ENCODE results near the gene ITPR1.

DNA sequence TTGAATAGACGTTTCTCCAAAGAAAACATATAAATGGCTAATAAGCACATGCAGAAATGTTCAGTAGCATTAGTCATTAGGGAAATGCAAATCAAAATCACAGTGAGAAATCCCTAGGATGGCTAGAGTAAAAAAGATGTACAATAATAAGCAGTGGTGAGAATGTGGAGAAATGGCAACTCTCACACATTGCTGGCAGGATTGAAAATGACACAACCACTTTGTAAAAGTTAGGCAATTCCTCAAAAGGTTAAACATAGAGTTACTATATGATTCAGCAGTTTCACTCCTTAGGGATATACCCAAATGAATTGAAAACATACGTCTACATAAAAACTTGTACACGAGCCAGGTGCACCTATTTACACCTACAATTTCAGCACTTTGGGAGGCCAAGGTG lies 108.7 kb downstream of the ITPR1 start:
- TF ChIP-seq RARB (CRISPR knock-in tag; IDR thresholded peaks at IDR 0.05) (no peak), SNAI2 (CRISPR knock-in tag; IDR thresholded peaks at IDR 0.05) (no peak), ZFP30 (CRISPR knock-in tag; IDR thresholded peaks at IDR 0.05) (no peak), ISL1 (CRISPR knock-in tag; IDR thresholded peaks at IDR 0.05) (no peak), TCF4 (CRISPR knock-in tag; IDR thresholded peaks at IDR 0.05; ENCODE audit: borderline replicate concordance) (no peak), ESRRG (CRISPR knock-in tag; IDR thresholded peaks at IDR 0.05) (no peak), OSR1 (CRISPR knock-in tag; IDR thresholded peaks at IDR 0.05) (no peak)
- TF ChIP-seq, protein P1, sequence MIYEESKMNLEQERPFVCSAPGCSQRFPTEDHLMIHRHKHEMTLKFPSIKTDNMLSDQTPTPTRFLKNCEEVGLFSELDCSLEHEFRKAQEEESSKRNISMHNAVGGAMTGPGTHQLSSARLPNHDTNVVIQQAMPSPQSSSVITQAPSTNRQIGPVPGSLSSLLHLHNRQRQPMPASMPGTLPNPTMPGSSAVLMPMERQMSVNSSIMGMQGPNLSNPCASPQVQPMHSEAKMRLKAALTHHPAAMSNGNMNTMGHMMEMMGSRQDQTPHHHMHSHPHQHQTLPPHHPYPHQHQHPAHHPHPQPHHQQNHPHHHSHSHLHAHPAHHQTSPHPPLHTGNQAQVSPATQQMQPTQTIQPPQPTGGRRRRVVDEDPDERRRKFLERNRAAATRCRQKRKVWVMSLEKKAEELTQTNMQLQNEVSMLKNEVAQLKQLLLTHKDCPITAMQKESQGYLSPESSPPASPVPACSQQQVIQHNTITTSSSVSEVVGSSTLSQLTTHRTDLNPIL (CRISPR knock-in tag; IDR thresholded peaks at IDR 0.05; ENCODE audit: low read depth): no peak
- TF ChIP-seq, protein P2, sequence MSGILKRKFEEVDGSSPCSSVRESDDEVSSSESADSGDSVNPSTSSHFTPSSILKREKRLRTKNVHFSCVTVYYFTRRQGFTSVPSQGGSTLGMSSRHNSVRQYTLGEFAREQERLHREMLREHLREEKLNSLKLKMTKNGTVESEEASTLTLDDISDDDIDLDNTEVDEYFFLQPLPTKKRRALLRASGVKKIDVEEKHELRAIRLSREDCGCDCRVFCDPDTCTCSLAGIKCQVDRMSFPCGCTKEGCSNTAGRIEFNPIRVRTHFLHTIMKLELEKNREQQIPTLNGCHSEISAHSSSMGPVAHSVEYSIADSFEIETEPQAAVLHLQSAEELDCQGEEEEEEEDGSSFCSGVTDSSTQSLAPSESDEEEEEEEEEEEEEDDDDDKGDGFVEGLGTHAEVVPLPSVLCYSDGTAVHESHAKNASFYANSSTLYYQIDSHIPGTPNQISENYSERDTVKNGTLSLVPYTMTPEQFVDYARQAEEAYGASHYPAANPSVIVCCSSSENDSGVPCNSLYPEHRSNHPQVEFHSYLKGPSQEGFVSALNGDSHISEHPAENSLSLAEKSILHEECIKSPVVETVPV (CRISPR knock-in tag; IDR thresholded peaks at IDR 0.05): no peak

Measured in SK-N-SH treated with all-trans-retinoic acid at 6 μM for 48 hours (cell line).